ENCODE data around the gene MRGPRE.

MRGPRE gene

GRCh38 chr11:3237119-3237518, 4.9 kb upstream of the MRGPRE start:
- Histone ChIP-seq H3K9me2 (replicated peaks; ENCODE audit: insufficient read depth, low read length) (no peaks in the 10 kb centered on the region), H4K20me1 (ENCODE audit: low read depth, low read length) (no peaks in the 10 kb centered on the region), H3K9ac (ENCODE audit: low read length) (no peak overlapping the region), H3K4me2 (ENCODE audit: low read depth, low read length, poor library complexity, severe bottlenecking) (no peak overlapping the region), H3K27ac (ENCODE audit: low read depth, low read length) (no peak overlapping the region), H3K27me3 (ENCODE audit: low read length) (no peaks in the 10 kb centered on the region), H3K79me2 (ENCODE audit: insufficient read depth, low read length) (no peaks in the 10 kb centered on the region), H3K9me3 (ENCODE audit: insufficient read depth, low read length) (no peaks in the 10 kb centered on the region), H3K36me3 (ENCODE audit: low read length) (no peaks in the 10 kb centered on the region), H3F3A (ENCODE audit: insufficient read depth) (no peaks in the 10 kb centered on the region), H2AFZ (ENCODE audit: low read depth, low read length, severe bottlenecking) (no peak overlapping the region), H3K4me3 (ENCODE audit: insufficient read depth, low read length, poor library complexity, severe bottlenecking) (no peak overlapping the region)
- TF ChIP-seq EZH2phosphoT487 (conservative IDR thresholded peaks at IDR 0.05; ENCODE audit: low read length) (no peak), CTCF (IDR thresholded peaks at IDR 0.05; ENCODE audit: insufficient read depth, low read length, poor library complexity, severe bottlenecking) (no peak)

DNA sequence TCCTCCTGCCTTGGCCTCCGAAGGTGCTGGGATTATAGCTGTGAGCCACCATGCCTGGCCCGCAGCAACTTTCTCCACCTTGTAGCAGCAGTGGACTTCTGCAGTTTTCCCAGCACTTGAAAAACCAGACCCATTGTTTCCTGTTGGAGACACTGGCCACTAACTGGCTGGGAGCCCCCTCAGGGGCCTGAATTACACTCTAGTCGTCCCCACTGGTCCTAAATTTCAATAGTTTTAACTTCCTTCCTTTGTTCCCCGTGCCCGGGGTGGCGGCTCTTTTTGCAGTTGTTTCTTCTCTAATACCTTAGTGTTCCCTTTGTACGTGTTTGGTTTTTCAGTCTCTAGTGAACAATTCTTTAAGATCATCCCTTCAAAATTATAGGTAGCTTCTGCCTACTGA, 2.6 kb upstream of the MRGPRE start:
- Histone ChIP-seq H2AFZ (ENCODE audit: low read depth, low read length, severe bottlenecking) (no peak overlapping the region), H3K27me3 (ENCODE audit: low read length) (no peaks in the 10 kb centered on the region), H3K36me3 (ENCODE audit: low read length) (no peaks in the 10 kb centered on the region), H4K20me1 (ENCODE audit: low read depth, low read length) (no peaks in the 10 kb centered on the region), H3K27ac (ENCODE audit: low read depth, low read length) (no peak overlapping the region), H3K9me3 (ENCODE audit: insufficient read depth, low read length) (no peaks in the 10 kb centered on the region), H3K4me3 (ENCODE audit: insufficient read depth, low read length, poor library complexity, severe bottlenecking) (no peak overlapping the region), H3K9ac (ENCODE audit: low read length) (no peak overlapping the region), H3F3A (ENCODE audit: insufficient read depth) (no peaks in the 10 kb centered on the region), H3K9me2 (replicated peaks; ENCODE audit: insufficient read depth, low read length) (no peaks in the 10 kb centered on the region), H3K79me2 (ENCODE audit: insufficient read depth, low read length) (no peaks in the 10 kb centered on the region), H3K4me2 (ENCODE audit: low read depth, low read length, poor library complexity, severe bottlenecking) (no peak overlapping the region)
- TF ChIP-seq CTCF (IDR thresholded peaks at IDR 0.05; ENCODE audit: insufficient read depth, low read length, poor library complexity, severe bottlenecking) (no peak), EZH2phosphoT487 (conservative IDR thresholded peaks at IDR 0.05; ENCODE audit: low read length) (no peak)

- Histone ChIP-seq H3K4me3 (ENCODE audit: insufficient read depth, low read length, poor library complexity, severe bottlenecking) (no peak overlapping the region), H3K27ac (ENCODE audit: low read depth, low read length) (no peak overlapping the region), H3K79me2 (ENCODE audit: insufficient read depth, low read length) (no peaks in the 10 kb centered on the region), H4K20me1 (ENCODE audit: low read depth, low read length) (no peaks in the 10 kb centered on the region), H3K4me2 (ENCODE audit: low read depth, low read length, poor library complexity, severe bottlenecking) (no peak overlapping the region), H3K27me3 (ENCODE audit: low read length) (no peaks in the 10 kb centered on the region), H3K9me3 (ENCODE audit: insufficient read depth, low read length) (no peaks in the 10 kb centered on the region), H3K9ac (ENCODE audit: low read length) (no peak overlapping the region), H3K36me3 (ENCODE audit: low read length) (no peaks in the 10 kb centered on the region), H3K9me2 (replicated peaks; ENCODE audit: insufficient read depth, low read length) (no peaks in the 10 kb centered on the region), H2AFZ (ENCODE audit: low read depth, low read length, severe bottlenecking) (no peak overlapping the region), H3F3A (ENCODE audit: insufficient read depth) (no peaks in the 10 kb centered on the region)
- TF ChIP-seq EZH2phosphoT487 (conservative IDR thresholded peaks at IDR 0.05; ENCODE audit: low read length): no peak
Observed at GRCh38 chr11:3232956-3233355, 739 bp upstream of the MRGPRE start.

GRCh38 chr11:3231550-3231850, 717 bp downstream of the MRGPRE start:
- no peaks in the 10 kb centered on the region for H3K36me3 ChIP-seq (ENCODE audit: low read length)
- no peaks in the 10 kb centered on the region for H3F3A ChIP-seq (ENCODE audit: insufficient read depth)
- H4K20me1 ChIP-seq (ENCODE audit: low read depth, low read length): no peaks in the 10 kb centered on the region
- H3K27me3 ChIP-seq (ENCODE audit: low read length): no peaks in the 10 kb centered on the region
- no peak overlapping the region for H3K9ac ChIP-seq (ENCODE audit: low read length)
- H3K4me3 ChIP-seq (ENCODE audit: insufficient read depth, low read length, poor library complexity, severe bottlenecking): no peak overlapping the region
- H3K9me3 ChIP-seq (ENCODE audit: insufficient read depth, low read length): no peaks in the 10 kb centered on the region
- H3K27ac ChIP-seq (ENCODE audit: low read depth, low read length): no peak overlapping the region
- no peak overlapping the region for H2AFZ ChIP-seq (ENCODE audit: low read depth, low read length, severe bottlenecking)
- H3K4me2 ChIP-seq (ENCODE audit: low read depth, low read length, poor library complexity, severe bottlenecking): no peak overlapping the region
- TF ChIP-seq CTCF (IDR thresholded peaks at IDR 0.05; ENCODE audit: insufficient read depth, low read length, poor library complexity, severe bottlenecking) (no peak), EZH2phosphoT487 (conservative IDR thresholded peaks at IDR 0.05; ENCODE audit: low read length) (no peak)
- H3K9me2 ChIP-seq (replicated peaks; ENCODE audit: insufficient read depth, low read length): no peaks in the 10 kb centered on the region
- no peaks in the 10 kb centered on the region for H3K79me2 ChIP-seq (ENCODE audit: insufficient read depth, low read length)

Data from SU-DHL-6 (cell line).